Thoracic aorta (tissue), 2 donors: ENCODE measurements around the gene MGLL. TPM values are rescaled to one million over a fixed set of nuclear protein-coding genes. Genes with fewer than 3 reads are reported as not detected.

Experiments used
- ATAC-seq: fragments of 150-250 bp; one replicate; pipeline ENCODE4 v1.8.0; 2017; ENCODE audit warnings: low read depth; ENCODE audit not compliant: insufficient number of reproducible peaks, low FRiP score
- DNase-seq: peaks from one replicate; pipeline ENCODE4 v3.0.0-alpha.2; 2020; ENCODE audit warnings: low spot score
- H3K27ac ChIP-seq, 2 donors: fragments of 200-600 bp; sonication (generic); 1 replicate in 1 of 2; 2 replicates in 1 of 2; pipeline ENCODE4 v1.5.1; 2016; ENCODE audit warnings: mild to moderate bottlenecking in 2 of 2, moderate library complexity in 2 of 2
- H3K27me3 ChIP-seq: fragments of 200-600 bp; sonication (generic); replicated peaks from 2 replicates; pipeline ENCODE4 v1.6.0; 2016; ENCODE audit warnings: mild to moderate bottlenecking; ENCODE audit not compliant: insufficient read depth
- H3K36me3 ChIP-seq: fragments of 200-600 bp; sonication (generic); one replicate; pipeline ENCODE4 v1.5.1; 2016
- H3K4me1 ChIP-seq, 2 donors: fragments of 200-600 bp; sonication (generic); 1 replicate in 1 of 2; 2 replicates in 1 of 2; pipeline versions ENCODE4 v1.5.1 to v1.6.0; 2016; ENCODE audit warnings: low read depth in 2 of 2, mild to moderate bottlenecking in 1 of 2; ENCODE audit not compliant: control insufficient read depth in 1 of 2
- H3K4me3 ChIP-seq: fragments of 200-600 bp; sonication (generic); 2 replicates; pipeline ENCODE4 v1.5.1; 2016; ENCODE audit warnings: mild to moderate bottlenecking
- H3K9me3 ChIP-seq: fragments of 200-600 bp; sonication (generic); 2 replicates; pipeline ENCODE4 v1.5.1; 2016
- total RNA-seq, 2 donors: library from RNA; depleted of rRNA; stranded (reverse); fragments of >200 nt; gene quantifications; one replicate each; pipeline versions ENCODE4 v1.1.0 to v1.2.3, GENCODE V29; 2016
- TF ChIP-seq, protein P1 (sequence below): fragments of 200-600 bp; sonication (generic); IDR thresholded peaks from one replicate; pipeline ENCODE4 v1.5.1; 2019; ENCODE audit warnings: antibody characterized with exemption

MGLL gene
- total RNA-seq, 2 donors from 2014 or later, result 57.6 to 71.8 TPM

DNA sequence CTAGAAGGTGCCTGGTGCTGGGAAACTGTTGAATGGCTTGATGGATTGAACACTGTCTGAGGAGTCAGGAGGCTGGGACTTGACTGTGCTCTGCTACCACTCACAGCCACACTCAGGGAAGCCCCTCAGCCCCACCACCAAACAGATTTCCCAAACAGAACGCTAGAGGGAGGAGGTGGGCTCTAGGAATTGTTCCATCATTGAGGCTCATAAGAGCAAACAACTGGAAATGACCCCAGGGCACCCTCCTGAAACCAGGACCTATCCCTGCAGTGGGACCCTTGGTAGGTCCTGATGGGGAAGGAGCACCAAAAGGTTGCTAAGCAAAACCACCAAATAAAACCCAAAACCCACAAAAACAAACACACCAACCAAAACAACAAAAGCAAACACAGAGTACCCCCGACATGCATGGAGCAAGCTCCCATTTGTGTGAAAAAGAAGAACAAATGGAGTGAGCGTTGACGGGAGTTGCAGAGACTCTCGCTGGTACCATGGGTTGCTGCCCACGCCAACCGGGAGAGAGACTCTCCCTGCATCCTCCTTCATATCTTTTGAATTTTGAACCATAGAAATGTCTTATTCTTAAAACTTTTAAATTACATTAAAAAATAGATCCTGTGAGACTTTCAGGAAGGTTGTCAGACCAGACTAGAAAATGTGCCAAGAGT is 103.9 kb downstream of the MGLL start:
- Histone ChIP-seq H3K9me3 (no peaks in the 10 kb centered on the region), H3K36me3 (peaks cover 11% of the 10 kb centered on the region), H3K27me3 (no peaks in the 10 kb centered on the region), H3K4me1 (peaks cover 5 to 45% of the 10 kb centered on the region in 2 donors), H3K27ac (no peak overlapping the region), H3K4me3 (no peak overlapping the region)
- no peak for DNase-seq
- no peak for ATAC-seq
- TF ChIP-seq, protein P1, sequence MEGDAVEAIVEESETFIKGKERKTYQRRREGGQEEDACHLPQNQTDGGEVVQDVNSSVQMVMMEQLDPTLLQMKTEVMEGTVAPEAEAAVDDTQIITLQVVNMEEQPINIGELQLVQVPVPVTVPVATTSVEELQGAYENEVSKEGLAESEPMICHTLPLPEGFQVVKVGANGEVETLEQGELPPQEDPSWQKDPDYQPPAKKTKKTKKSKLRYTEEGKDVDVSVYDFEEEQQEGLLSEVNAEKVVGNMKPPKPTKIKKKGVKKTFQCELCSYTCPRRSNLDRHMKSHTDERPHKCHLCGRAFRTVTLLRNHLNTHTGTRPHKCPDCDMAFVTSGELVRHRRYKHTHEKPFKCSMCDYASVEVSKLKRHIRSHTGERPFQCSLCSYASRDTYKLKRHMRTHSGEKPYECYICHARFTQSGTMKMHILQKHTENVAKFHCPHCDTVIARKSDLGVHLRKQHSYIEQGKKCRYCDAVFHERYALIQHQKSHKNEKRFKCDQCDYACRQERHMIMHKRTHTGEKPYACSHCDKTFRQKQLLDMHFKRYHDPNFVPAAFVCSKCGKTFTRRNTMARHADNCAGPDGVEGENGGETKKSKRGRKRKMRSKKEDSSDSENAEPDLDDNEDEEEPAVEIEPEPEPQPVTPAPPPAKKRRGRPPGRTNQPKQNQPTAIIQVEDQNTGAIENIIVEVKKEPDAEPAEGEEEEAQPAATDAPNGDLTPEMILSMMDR, result no peak

GRCh38 chr3:127717357-127718244 is 104.7 kb downstream of the MGLL start:
- DNase-seq, result no peak
- no peak overlapping the region for H3K4me3 ChIP-seq
- no peak overlapping the region for H3K27ac ChIP-seq
- H3K27me3 ChIP-seq, result no peaks in the 10 kb centered on the region
- H3K4me1 ChIP-seq, result peaks cover 12 to 45% of the 10 kb centered on the region in 2 donors
- H3K9me3 ChIP-seq, result no peaks in the 10 kb centered on the region
- H3K36me3 ChIP-seq, result peaks cover 11% of the 10 kb centered on the region
- TF ChIP-seq, protein P1, result no peak
- ATAC-seq, result no peak

DNA sequence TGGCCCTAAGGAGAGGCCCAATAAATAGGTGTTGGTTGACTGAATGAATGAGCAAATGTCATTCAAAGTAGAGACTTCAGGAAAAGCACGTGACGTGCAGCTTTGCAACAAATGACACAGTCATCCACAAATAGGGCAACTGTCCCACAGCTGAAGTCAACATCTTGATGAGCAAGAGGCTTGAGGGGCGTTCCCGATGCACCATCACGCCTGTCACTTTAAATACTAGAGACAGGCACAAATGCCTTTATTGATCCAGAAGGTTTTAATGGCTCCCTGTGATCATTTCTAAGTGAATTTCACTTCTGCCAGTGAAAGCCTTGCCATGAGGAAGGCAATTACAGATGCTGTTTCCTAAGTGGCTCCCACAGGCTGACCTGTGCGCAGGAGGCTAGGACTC is 105.9 kb downstream of the MGLL start:
- Histone ChIP-seq H3K27ac (no peak overlapping the region), H3K9me3 (no peaks in the 10 kb centered on the region), H3K4me3 (no peak overlapping the region), H3K36me3 (peaks cover 11% of the 10 kb centered on the region), H3K27me3 (no peaks in the 10 kb centered on the region), H3K4me1 (peaks cover 14 to 48% of the 10 kb centered on the region in 2 donors)
- ATAC-seq, result no peak
- DNase-seq, result no peak
- TF ChIP-seq, protein P1, result no peak

- H3K27me3 ChIP-seq, result no peaks in the 10 kb centered on the region
- H3K4me1 ChIP-seq, result peaks cover 15 to 57% of the 10 kb centered on the region in 2 donors
- ATAC-seq (no peak), DNase-seq (no peak)
- H3K4me3 ChIP-seq, result no peak overlapping the region
- H3K27ac ChIP-seq, result no peak overlapping the region
- TF ChIP-seq, protein P1, result no peak
- H3K9me3 ChIP-seq, result no peaks in the 10 kb centered on the region
- peaks cover 6% of the 10 kb centered on the region for H3K36me3 ChIP-seq
These were observed 106.8 kb downstream of the MGLL start for GRCh38 chr3:127715532-127715931.

DNA sequence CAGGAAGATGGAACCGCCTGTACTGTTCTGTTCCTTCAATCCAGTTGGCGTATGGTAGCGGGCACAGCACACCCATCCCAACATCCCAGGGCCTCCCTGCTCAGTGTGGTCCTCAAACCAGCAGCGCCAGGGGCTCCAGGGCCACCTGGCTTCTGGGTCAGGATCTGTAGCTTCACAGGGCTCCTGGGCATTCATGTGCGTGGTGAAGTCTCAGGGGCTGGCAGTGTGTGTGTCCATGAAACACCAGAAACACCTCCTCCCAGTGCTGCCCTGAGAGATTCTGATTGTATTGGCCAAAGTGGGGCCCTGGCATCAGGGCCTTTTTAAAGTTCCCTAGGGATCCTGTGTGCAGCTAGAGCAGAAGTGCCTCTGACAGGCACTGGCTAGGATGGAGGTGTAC is 107.4 kb downstream of the MGLL start:
- DNase-seq (no peak), ATAC-seq (no peak)
- Histone ChIP-seq H3K4me1 (peaks cover 18 to 63% of the 10 kb centered on the region in 2 donors), H3K9me3 (no peaks in the 10 kb centered on the region), H3K27me3 (no peaks in the 10 kb centered on the region), H3K36me3 (no peaks in the 10 kb centered on the region), H3K27ac (no peak overlapping the region), H3K4me3 (no peak overlapping the region)
- TF ChIP-seq, protein P1, result no peak
